HG03342 (cell line): ENCODE results near the gene ZNF764.
A peak's percentile ranks its signal among the peaks of the same experiment; 100 is the strongest.
"Not testable (repeated sequence)": the region's sequence is repeated elsewhere in the genome, so short reads cannot be mapped to it uniquely, and the experiment has no call there.

Experiments
- ATAC-seq: cut with Tn5 transposase; IDR thresholded peaks from one replicate; pipeline ENCODE4 v1.9.1; 2021; ENCODE audit warnings: mild to moderate bottlenecking, moderate library complexity; ENCODE audit not compliant: unreplicated experiment

Gene ZNF764

GRCh38 chr16:30528799-30529457, 29.2 kb downstream of the ZNF764 start:
- no peak for ATAC-seq

- ATAC-seq = no peak
These were observed 30.5 kb downstream of the ZNF764 start for GRCh38 chr16:30527635-30528178.

GRCh38 chr16:30526823-30527634, 31.1 kb downstream of the ZNF764 start:
- peak; percentile 79 for ATAC-seq

GRCh38 chr16:30526137-30526822, 31.9 kb downstream of the ZNF764 start, which contains the start of gene ZNF768:
ZNF768 (minus strand) TSS chr16:30526566; CDS start chr16:30526413, 153 bp downstream.
- no peak for ATAC-seq

- no peak for ATAC-seq
These were observed 32.4 kb downstream of the ZNF764 start for GRCh38 chr16:30525844-30526136.

- no peak for ATAC-seq
These were observed 33.3 kb downstream of the ZNF764 start for GRCh38 chr16:30524575-30525568.

- no peak for ATAC-seq
These were observed 34.2 kb downstream of the ZNF764 start for GRCh38 chr16:30523768-30524574.

- ATAC-seq = not testable (repeated sequence)
These were observed 35.3 kb downstream of the ZNF764 start for GRCh38 chr16:30522702-30523463.

- ATAC-seq = no peak
These were observed 36.1 kb downstream of the ZNF764 start for GRCh38 chr16:30521873-30522641.

GRCh38 chr16:30521476-30521872, 36.7 kb downstream of the ZNF764 start:
- no peak for ATAC-seq

- no peak for ATAC-seq
These were observed 38.8 kb downstream of the ZNF764 start for GRCh38 chr16:30519120-30520049.

GRCh38 chr16:30518552-30518951, 39.6 kb downstream of the ZNF764 start:
- ATAC-seq = no peak

GRCh38 chr16:30515275-30515674, 42.9 kb downstream of the ZNF764 start:
- no peak for ATAC-seq

- ATAC-seq = no peak
These were observed 46.7 kb downstream of the ZNF764 start for GRCh38 chr16:30511509-30511908.

GRCh38 chr16:30510376-30510938, 47.7 kb downstream of the ZNF764 start:
- ATAC-seq = no peak

GRCh38 chr16:30509081-30509765, 49.0 kb downstream of the ZNF764 start:
- no peak for ATAC-seq
